8988T (cell line): ENCODE results near the gene SLC8A1.

ENCODE experiments used
- DNase-seq: peaks from one replicate; pipeline ENCODE4 v3.0.0; 2011

SLC8A1 gene

DNA sequence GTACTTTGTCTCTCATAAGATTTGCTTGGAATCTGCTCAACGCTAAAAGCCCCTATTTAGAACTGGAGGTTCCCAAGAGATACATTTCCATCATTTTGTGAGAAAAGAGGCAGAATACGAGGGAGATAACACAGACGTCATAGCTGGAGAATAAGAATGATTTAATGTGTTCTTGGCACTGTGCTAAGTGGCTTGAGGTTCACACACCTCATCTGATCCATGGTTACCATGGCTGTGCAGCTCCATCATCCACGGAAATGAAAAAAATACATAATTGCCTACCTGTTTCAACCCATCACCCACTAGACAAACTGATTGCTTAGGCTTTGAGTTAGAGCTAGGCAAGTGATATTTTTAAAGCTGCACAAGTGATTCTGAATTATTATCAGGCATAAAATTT lies 227.6 kb downstream of the SLC8A1 start:
- DNase-seq: no peak

DNA sequence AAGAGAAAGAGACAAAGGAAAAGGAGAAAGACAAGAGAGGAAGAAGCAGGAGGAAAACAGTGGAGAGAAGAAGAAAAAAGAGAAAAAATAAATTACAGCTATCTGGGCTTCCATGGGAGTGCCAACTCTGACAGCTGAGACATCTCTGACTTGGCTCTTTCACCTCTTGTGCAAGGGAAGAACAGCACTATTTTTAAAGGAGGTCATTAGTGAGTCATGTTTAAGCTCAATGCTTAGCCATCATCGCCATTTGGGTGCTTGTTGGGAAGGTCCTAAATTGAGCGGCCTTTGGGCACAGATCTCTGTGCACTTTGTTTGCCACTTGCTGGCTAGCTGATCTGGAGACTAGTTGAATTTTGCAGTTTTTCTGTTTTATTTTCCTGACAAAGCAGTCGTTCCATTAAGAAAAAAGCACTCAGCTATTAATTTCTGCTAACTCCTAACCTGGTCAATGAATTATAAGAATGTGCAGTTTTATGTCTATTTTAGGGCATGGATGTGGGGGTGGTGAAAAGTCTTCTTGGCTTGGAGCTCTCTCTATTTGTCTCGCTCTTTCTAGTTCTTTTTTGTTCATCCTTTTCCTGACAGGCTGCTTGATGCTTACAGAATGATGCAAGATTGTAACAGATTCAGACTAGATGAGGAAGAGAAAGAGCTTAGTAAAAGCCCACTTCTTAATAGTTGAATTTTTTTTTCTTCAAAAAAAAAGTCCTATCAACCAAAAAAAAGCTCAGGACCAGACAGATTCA lies 231.5 kb downstream of the SLC8A1 start:
- DNase-seq: no peak

DNA sequence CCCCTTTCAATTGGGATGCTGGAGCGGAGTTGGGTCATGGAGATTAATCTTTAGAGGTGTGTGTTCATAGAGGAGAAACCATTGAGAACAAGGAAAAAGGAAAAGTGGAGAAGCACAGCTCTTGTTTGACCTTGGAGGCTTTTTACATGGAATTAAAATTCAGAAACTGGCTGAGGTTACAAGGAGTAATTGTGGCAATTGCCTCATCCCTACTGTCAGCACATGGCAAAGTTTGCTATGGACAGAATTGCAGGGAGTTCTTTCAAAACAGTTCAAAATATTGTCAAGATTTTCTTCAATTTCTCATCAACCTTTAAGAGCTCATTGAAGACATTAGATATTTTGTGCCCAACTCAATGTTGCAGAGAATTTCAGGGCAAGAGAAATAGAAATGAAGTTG lies 232.7 kb downstream of the SLC8A1 start:
- no peak for DNase-seq

DNA sequence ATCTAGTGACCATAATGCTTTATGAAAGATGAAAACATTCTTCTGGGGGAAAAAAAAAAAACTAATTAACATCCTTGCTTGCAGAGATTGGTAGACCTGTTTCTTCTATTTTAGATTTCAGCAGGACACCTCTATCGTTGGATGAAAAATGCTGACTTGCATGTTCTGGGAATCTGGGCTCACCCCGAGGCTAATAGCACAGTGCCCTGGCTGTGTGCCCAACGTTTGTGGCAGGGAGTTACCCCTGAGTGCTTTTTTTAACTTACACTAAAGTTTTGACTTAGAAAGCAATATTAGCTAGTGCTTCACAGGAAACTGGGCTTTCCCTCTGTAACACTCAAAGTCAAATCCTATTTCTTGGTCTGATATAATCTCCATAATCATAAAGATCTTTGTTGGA lies 233.2 kb downstream of the SLC8A1 start:
- no peak for DNase-seq

DNA sequence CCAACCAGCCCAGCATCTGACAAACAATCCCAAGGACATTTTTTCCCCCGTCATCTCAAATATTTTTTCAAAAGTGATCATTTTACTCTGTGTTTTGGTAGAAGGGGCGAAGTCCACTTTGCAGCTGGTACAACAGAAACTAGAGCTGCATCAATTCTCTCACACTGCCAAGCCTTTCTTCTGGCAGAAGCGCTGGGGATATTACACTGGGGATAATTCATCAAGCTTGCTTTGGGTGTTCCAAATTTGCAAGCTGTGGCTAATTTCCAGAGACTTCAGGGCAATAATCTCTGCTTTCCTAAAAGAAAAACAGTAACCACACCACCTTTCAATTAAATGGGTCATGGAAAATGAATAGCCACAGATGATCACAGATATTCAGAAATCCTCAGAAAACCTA lies 238.3 kb downstream of the SLC8A1 start:
- no peak for DNase-seq

DNA sequence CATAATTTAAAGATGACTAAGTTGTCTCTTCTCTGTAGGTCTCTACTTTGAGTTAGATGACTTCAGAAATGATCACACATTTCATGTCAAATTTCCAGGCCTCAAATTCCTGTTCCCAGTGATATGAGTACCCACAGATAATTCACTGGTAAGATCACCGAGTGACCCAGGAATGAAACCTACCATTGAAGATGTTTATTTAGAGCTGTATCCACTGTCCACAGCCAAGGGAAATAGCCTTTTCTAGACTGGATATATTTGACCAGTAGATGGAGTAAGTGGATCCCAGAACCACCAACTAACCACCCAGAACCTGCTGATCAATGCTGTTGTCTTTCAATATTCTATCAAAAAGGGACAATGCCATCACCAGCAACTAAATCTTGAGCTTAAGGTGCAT lies 238.8 kb downstream of the SLC8A1 start:
- DNase-seq: no peak

DNA sequence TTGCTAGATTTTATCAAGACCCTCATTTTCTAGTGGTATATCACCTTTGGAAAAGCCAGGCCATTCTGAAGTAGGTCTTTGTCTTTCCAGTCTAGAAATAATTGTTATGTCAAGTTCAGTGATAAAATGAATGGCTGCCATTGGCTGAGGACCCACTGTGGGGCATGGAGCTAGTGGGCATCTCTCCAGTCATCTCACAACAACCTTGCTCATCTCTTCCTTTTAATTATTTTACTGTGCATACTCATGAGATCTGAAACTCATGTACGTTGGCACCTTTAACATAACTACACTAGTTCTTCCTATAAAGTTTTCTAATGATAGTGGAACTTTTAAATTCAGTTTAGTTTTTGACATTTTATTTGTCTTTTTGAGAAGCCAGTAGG lies 240.9 kb downstream of the SLC8A1 start:
- no peak for DNase-seq

DNA sequence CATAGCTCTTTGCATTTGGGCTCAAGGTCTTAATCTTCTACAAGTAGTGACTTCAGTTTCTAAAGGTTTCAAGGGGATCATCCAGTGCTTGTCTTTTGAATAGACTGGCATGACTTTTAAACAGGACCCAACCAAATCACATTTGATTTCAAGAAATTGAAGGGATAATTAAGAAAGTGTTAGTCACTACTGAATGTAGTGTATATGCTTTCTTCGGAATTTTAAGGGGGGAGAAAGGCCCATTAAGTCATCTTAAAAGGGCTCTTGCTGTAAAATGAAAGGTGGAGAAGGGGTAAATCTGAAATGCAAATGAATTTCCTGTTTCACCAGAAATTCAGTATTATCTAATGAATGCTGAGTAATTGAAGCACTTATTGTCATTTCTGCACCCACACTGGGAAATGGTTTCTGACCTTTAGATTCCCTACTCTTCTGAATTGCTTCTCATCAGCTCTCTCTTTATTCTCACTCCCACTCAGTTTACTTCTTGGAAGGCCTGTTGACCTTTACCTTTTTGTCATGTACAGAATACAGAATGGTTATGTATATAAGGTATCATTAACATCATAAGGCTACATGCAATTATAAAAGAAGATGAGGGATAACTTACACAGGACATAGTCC lies 241.4 kb downstream of the SLC8A1 start:
- no peak for DNase-seq

DNA sequence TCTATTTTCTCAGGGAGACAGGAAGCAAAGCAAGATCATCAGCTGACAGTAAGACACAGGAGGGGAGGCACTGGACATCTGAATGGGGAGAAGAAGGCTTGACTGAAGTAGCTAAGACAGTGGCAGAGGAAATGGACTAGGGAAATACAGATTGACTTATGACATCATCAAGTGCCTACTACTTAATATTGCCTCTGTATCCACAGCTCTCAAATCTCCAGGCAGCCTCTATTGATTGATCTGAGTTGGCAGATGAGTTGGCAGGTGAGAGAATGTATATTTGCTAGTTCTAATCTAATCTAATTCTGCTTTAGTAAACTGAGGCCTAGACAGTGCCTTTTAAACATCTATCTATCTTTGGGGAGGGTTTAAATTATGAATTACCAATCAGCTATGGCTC lies 242.1 kb downstream of the SLC8A1 start:
- no peak for DNase-seq

DNA sequence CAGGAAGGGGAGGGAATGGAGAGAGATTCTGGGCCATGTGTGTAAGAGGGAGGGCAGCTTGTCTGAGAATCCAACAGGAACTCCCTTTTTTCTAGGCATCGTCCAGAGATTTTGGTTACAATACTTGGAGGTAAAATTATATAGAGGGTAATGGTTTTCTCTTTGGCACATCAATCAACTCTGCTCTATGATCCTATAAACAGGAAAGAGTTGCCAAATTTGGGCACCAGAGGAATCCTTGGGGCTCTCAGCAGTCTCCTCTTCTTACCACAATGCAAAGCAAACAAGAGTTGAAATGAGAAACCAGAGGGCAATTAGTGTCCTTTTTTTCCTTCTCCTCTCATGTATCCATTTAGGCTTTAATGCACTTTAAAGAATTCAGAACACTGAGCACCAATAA lies 243.4 kb downstream of the SLC8A1 start:
- no peak for DNase-seq

DNA sequence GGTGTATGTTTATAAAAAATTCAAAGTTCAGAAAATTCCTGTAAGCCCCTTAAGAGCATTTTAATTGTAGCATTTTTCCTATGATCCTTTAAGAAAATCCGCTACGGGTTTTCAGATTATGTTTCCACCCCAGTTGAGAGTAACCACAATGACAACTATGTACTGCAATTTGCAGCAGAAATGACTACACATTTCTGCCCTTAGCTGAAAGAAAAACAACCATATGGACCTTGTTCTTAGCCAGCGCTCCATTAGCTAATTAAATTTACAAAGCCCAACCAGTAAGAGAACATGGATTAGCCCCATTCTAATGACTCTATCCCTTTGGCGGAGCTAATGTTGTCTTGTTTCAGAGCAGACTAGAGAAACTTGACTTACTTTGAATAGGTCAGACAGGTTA lies 247.6 kb downstream of the SLC8A1 start:
- DNase-seq: no peak

DNA sequence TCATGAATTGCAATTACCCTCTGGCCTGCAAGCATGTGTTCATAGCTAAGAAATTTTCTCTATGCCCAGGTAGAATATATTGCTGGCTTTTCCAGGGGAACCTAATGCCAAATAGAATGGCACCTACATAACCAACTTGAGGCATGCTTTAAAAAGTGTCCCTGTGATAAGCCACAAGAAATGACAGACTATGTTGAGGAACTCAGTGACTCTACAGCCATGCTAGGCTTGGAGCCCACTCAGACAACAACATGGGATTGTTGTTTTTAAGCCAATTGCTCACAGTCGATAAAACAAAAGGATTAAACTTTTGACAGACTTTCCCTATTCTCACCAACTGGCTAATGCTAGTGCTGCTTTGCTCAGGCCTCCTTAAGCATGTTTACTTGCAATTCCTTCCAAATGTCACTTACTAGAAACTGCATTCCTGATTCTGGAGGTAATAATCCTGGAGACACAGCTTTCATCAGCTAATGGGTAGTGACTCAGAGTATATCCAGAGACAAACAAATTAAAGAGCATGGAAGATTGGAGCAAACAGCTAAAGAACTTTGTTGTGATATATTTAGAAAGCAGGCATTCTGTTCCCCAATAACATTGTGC lies 249.0 kb downstream of the SLC8A1 start:
- no peak for DNase-seq

DNA sequence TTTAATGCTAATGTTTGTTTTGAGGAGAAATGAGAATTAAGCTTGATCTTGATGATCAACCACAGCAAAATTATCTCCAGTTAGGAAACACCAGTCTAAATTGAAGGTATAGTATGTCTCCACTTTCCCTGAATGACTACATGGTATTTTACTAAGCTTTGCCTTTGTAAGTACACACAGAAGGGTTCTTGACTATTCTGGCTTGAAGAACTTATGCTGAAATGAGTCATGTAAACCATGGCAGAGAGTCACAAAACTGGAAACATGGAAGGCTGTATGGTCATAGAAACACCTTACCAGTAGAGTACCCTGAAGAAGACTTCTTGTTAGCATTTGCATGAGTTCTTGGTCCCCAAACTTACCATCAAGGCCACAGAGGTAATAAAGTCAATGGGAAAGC lies 250.5 kb downstream of the SLC8A1 start:
- no peak for DNase-seq

DNA sequence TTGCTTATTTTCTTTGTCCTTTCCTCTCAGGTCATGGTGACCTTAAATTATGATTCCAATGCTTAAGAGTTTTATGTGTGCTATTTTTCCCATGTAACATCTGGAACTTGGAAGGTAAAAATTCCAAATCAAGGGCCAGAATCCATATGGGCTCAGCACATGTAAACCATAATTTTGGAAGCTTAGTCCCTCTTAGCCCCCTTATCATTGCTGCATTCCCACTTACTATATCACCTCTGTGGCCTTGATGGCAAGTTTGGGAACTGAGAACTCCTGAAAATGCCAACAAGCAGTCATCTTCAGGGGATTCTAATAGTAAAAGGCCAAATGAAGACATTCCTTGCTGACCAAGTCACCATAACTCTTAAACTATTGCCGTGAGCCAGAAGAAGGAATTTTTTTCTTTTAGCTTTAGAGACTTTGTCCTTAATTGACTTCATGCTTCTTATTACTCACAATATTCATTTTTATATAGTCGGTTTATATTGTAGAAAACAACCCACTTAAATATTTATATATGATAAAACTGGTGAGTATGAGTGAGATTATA lies 251.4 kb downstream of the SLC8A1 start:
- no peak for DNase-seq

DNA sequence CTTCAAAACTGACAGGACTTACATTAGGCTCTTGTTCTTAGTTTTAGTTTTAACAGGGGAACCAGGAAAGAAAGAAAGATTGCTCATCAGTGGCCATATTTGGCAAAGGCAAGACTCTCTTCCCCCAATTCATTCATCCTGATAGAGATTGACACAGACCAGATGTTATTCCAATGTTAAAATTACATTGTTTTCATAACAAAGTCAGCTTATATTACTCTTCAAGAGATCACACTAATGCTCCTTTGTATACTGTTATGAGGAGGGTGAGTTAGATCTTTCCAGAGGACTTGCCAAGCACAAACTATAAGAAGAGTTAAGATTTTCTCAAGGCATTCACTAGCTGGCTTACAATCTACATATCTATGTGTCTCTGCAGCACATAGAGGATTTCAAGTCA lies 252.1 kb downstream of the SLC8A1 start:
- DNase-seq: no peak

DNA sequence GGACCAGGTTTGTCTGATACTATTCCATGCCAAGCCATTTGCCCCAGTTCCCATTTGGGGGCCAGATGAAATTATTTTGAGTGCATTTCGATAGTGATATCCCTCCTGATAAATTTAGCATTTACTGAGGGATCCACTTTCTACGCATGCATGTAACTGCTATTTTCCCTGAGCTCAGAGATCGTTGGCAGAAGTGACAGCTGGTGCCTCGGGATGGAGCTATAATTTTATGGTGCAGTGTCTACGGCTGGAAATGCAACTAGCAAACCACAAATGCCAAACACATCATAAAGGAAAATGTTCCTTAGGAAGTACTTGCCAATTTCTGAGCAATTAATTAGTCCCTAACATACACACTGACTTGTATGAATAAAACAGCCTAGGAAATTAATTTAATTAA lies 254.8 kb downstream of the SLC8A1 start:
- DNase-seq: no peak

DNA sequence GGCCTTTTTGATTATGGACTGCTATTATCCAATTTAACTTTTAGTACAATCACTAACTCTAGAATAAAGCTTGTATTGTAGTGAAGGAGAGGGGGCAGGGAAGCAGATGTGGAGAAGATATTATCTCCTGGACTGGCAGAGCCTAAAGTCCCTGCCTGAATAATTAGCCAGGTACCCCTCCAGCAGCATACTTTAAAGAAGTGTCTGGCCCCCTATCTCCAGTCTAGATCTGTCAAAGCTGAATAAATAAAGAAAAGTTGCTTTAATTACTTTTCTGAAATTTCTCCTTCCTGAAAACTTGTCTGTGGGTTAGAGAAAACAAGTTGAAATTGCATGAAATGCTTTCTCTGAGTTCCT lies 258.2 kb downstream of the SLC8A1 start:
- no peak for DNase-seq

DNA sequence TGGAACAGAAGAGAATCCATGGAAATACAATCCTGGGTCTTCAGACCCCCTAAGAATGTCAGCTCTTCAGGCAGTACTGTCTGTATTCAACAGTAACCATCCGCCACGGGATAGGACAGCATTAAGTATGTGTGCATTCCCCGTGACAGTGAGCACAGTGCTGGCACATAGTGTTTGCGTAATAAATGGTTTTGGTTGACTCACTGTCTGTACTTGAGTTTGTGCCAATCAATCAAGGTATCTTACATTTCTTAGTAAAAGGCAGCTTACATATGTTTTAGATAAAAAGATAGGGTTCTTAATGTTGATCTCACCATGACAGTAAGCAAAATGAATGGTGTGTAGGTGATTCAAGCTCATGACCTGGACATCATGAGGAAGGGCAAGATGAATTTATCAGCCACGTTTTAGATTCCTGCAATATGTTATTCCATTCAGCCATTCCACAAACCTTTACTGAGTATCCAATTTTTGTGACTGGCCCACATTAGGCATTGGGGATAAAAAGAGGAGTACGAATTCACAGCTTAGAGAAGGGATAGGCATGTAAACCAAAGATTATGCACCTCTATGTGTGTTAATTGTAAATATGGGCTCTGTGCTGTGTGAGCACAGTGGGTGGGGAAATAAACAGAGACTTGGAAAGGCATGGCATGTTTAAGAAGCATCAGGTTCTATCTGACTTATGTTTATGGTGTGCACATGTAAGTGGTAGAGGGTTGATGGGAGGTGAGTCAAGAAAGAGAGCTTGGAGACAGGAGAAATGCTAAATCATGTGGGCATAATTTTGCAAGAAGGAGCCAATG lies 258.8 kb downstream of the SLC8A1 start:
- no peak for DNase-seq

DNA sequence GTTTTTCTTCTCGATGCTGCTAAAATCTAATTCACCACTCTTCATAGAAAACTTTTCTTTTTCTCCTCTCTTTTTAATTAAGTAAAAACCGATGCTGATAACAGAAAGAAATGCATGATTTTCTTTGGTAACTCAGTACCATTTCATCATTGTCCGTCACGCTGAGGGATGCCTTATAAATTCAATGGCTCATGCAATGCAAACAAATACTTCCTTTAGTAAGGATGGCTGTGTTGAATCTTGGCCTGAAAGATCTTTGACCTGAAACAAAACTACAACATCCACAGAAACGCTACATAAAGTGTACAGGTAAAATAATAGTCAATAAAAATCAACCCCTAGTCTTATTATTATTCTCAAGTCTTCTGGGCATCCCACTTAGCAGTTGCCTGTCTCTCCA lies 261.4 kb downstream of the SLC8A1 start:
- DNase-seq: no peak

DNA sequence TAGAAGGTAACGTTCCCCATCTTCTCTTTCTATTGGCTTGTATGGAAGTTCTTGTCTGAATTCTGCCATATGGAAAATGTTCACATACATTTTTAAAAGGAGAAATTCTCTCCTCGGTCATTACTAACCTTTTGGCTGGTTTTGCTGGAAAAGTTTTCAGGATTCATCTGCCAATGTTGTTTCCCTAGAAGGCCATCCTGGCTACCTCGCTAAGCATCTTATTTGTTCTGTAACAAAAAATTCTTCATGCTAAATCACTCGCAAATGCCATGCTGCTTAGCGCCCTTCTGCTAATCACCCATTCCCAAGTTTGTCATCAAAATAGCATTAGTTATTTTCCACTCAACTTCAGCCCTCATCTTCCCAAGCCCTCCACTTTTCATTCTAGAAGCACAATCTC lies 262.0 kb downstream of the SLC8A1 start:
- no peak for DNase-seq

DNA sequence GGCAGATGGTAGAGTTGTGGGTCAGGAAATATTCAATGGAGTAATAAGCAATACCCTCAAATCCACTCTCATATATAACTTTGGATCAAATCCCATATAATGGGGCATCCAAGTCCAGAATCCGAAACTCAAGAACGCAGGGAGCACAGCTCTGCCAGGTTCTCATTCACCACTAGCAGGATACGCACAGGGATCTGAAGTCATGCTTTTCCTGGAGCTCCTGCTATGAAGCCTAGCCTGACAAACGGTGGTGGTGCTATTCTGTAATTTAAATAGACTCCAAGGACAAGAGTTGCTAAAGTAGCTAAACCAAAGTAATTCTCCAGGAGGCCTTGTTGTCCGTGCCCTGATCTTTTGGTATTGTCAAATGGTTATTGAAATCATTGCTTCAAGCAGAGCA lies 264.8 kb downstream of the SLC8A1 start:
- DNase-seq: no peak

DNA sequence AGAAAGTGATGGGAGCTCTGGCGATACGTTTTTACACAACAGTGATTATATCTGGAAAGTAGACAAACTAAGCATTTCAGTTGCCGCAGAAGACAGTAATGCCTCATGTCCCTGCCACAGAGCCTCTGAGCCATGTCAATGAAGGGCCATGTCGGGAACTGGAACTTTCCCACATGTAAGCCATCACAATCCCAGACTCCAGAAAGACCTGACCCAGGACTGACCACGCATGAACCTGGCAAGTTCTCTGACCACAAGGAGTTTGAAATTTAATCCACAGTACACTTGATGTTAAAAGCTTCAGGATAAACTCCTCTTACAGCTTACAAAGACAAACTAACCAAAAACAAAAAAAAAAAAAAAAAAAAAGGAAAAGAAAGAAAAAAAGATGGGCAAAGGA lies 267.3 kb downstream of the SLC8A1 start:
- DNase-seq: no peak

DNA sequence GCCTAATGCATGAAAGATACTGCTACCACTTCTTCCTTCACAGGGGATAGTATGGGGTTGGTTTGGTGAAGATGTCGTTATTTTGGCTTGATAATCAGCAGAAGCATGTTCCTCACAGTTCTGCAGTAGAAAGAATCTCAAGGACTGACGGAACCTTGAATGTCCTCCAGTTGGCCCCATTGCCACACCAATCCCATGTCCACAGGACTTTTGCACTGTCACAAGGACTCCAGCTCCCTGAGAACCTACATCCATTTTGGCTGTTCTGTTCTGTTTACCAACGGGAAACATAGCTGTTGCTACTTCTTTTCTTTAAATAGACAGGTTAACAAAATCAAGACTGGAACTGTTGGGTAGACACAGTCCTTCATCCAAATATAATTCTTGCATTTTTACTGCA lies 270.0 kb downstream of the SLC8A1 start:
- no peak for DNase-seq

DNA sequence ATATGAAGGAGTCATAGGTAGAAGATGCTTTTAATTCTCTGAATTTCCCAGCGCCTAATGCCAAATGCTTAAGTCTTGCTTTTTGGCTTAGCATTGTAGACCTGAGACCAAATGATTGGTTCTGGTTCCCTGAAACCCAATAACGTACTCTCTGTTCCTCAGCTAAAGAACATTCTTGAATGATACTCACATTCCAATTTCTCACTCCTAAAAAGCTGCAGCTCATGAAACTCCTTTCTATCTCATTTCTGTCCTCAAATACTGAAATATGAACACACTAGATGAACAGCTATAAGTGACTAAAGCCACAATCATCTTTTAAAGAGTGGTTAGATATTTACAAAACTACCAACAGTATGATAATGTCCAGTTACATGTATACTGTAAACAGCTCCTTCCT lies 272.1 kb downstream of the SLC8A1 start:
- no peak for DNase-seq
